Activated naive CD8-positive, alpha-beta T cell treated with anti-CD3 and anti-CD28 coated beads, Interleukin-2, amount 50 U/mL, for 24 hours (primary cell): ENCODE measurements around the gene GALC.

ENCODE experiments used
- ATAC-seq: fragments of 150-1000 bp; cut with Tn5 transposase; one replicate; pipeline ENCODE4 v1.10.0; 2021
- DNase-seq: peaks from one replicate; pipeline ENCODE4 v3.0.0; 2021
- H3K27ac Mint-ChIP-seq: one replicate; pipeline ENCODE4 v1.8.0; 2021; ENCODE audit warnings: mild to moderate bottlenecking, mixed read lengths
- H3K27me3 Mint-ChIP-seq: one replicate; pipeline ENCODE4 v1.8.0; 2021; ENCODE audit warnings: mixed read lengths
- H3K36me3 Mint-ChIP-seq: one replicate; pipeline ENCODE4 v1.8.0; 2021; ENCODE audit warnings: low read depth, mixed read lengths
- H3K4me1 Mint-ChIP-seq: one replicate; pipeline ENCODE4 v1.8.0; 2021; ENCODE audit warnings: mixed read lengths
- H3K4me3 Mint-ChIP-seq: one replicate; pipeline ENCODE4 v1.8.0; 2021; ENCODE audit warnings: mild to moderate bottlenecking, moderate library complexity, mixed read lengths
- H3K9me3 Mint-ChIP-seq: one replicate; pipeline ENCODE4 v1.8.0; 2021; ENCODE audit warnings: mixed read lengths

GALC gene

DNA sequence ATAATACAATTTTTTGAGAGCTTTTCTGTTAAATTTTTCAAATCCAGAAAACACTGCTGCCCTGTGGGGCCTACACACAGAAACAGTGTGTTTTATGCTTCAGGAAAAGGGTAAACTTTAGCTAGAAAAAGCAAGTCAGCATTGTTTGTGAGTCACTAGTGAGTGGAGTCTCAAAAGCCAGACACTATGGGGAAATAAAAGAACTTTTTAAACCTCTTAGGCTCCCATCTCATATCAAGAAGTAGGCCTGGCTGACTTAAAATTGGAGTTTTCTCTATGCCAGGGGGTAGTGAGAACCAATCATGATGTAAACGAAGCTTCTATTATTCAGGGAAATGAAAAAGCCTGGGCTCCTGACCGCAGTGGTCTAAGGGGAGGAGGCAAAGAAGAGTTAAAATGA is 24.6 kb upstream of the GALC start:
- no peak overlapping the region for H3K27ac Mint-ChIP-seq
- no peak for ATAC-seq
- H3K4me3 Mint-ChIP-seq: no peak overlapping the region
- peaks cover 36% of the 10 kb centered on the region for H3K36me3 Mint-ChIP-seq
- H3K27me3 Mint-ChIP-seq: no peaks in the 10 kb centered on the region
- no peak for DNase-seq
- peaks cover 9% of the 10 kb centered on the region for H3K9me3 Mint-ChIP-seq
- peaks cover 51% of the 10 kb centered on the region for H3K4me1 Mint-ChIP-seq

DNA sequence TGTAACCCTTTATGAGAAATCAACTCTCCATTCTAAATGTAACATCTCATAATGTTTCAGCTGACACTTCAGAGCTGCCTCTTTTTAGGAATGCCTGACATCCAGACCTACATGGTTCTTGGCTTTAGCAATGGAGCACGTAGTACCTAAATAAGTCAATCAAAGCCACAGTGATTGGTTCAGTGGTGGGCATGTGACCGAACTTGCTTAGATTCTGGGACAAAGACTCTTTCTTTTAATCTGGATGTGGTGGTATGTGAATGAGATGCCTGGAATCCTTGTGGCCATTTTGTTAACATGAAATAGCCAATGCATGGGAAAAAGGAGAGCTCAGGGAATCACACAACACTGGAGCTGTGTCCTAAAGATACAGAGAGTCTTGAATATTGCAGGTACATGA is 23.8 kb upstream of the GALC start:
- Mint-ChIP-seq H3K4me3 (no peak overlapping the region), H3K36me3 (peaks cover 42% of the 10 kb centered on the region), H3K4me1 (peaks cover 59% of the 10 kb centered on the region), H3K27ac (no peak overlapping the region), H3K9me3 (peaks cover 9% of the 10 kb centered on the region), H3K27me3 (no peaks in the 10 kb centered on the region)
- ATAC-seq (no peak), DNase-seq (no peak)

DNA sequence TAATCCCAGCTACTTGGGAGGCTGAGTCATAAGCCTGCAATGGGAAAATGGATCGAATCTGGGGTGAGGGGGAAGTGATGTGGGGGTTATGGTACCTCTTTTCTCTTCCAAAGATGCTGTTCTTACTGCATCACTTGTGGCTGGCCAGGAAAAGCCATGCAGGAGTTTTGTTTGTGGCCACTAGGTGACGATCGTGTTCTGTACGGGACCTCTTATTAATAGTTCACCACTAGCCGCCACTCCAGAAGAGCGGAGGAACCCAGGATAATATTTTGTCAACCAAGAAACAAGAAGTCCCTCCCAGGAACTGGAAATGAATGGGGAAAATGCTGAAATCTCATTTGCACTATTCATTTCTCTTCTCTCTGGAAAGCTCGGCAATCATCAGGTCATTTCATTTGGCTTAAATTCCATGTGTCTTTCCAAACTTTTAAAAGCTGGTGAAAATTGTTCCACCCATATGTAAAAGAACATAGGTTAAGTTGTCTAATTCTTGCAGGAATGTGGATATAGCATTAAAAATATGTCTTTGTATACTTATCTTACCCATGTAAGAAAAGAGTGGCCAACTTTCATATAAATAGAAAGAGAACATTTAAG is 20.9 kb upstream of the GALC start:
- Mint-ChIP-seq H3K4me3 (no peak overlapping the region), H3K27me3 (no peaks in the 10 kb centered on the region), H3K27ac (no peak overlapping the region), H3K36me3 (peaks cover 64% of the 10 kb centered on the region), H3K4me1 (peaks cover 73% of the 10 kb centered on the region), H3K9me3 (no peaks in the 10 kb centered on the region)
- DNase-seq (no peak), ATAC-seq (no peak)

DNA sequence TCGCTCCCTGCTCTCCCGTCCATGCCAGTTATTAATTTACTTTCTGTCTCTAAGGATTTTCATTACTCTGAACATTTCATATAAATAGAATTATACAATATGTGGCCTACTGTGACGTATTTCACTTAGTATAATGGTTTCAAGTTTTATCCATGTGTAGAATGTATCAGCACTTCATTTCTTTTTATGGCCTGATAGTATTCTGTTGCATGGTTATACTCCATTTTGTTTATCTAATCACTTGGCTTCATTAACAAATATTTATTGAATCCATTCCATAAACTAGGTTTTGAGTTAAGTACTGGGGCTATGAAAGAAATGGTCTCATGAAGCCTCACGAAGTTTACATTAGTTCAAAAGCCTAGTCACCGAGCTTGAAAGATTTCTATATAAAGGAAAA is 19.5 kb upstream of the GALC start:
- peak overlapping the region; percentile 34 for H3K27ac Mint-ChIP-seq
- H3K4me3 Mint-ChIP-seq: no peak overlapping the region
- no peak for ATAC-seq
- peaks cover 75% of the 10 kb centered on the region for H3K4me1 Mint-ChIP-seq
- H3K9me3 Mint-ChIP-seq: no peaks in the 10 kb centered on the region
- H3K27me3 Mint-ChIP-seq: no peaks in the 10 kb centered on the region
- peaks cover 61% of the 10 kb centered on the region for H3K36me3 Mint-ChIP-seq
- no peak for DNase-seq

DNA sequence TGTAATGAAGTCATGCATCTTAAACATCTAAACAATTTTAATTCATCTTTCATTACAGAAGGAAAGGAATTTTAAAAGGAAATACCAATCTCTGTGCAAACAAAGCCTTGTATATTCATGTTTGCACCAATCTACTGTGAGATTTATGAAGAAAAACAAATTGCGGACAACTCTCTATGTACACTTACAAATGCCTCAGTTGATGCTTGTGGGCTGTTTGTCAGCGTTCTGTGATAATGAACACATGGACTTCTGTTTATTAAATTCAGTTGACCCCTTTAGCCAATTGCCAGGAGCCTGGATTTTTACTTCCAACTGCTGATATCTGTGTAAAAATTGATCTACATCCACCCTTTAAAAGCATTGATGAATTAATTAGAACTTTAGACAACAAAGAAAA is 17.3 kb upstream of the GALC start:
- peaks cover 54% of the 10 kb centered on the region for H3K36me3 Mint-ChIP-seq

DNA sequence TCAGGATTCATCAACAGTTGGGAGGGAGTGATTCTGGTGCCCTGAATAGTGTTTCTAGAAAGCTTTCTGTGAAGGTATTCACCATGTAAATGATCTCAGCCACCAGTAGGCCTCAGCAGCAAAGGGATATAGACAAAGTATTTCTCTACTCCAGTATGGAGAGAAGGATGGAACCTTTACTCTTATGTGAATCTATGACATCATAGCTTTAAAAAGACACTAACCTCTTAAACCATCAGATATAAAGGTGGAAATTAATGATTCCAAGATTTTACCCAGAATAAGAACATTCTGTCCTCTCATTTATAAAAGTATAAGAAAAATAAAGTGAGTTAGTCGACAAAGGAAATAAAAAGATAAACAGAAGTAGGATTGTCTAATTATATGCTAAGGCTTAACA is 16.5 kb upstream of the GALC start:
- DNase-seq (no peak), ATAC-seq (no peak)
- Mint-ChIP-seq H3K4me1 (peaks cover 76% of the 10 kb centered on the region), H3K36me3 (peaks cover 54% of the 10 kb centered on the region), H3K27ac (peak overlapping the region; percentile 88), H3K4me3 (peak overlapping the region; percentile 93), H3K27me3 (no peaks in the 10 kb centered on the region), H3K9me3 (no peaks in the 10 kb centered on the region)

More for the DNA sequence above, 17.3 kb upstream of the GALC start:
- ATAC-seq (no peak), DNase-seq (no peak)
- no peaks in the 10 kb centered on the region for H3K9me3 Mint-ChIP-seq
- H3K4me3 Mint-ChIP-seq: no peak overlapping the region
- H3K4me1 Mint-ChIP-seq: peaks cover 75% of the 10 kb centered on the region
- H3K27ac Mint-ChIP-seq: peak overlapping the region; percentile 26
- H3K27me3 Mint-ChIP-seq: no peaks in the 10 kb centered on the region

DNA sequence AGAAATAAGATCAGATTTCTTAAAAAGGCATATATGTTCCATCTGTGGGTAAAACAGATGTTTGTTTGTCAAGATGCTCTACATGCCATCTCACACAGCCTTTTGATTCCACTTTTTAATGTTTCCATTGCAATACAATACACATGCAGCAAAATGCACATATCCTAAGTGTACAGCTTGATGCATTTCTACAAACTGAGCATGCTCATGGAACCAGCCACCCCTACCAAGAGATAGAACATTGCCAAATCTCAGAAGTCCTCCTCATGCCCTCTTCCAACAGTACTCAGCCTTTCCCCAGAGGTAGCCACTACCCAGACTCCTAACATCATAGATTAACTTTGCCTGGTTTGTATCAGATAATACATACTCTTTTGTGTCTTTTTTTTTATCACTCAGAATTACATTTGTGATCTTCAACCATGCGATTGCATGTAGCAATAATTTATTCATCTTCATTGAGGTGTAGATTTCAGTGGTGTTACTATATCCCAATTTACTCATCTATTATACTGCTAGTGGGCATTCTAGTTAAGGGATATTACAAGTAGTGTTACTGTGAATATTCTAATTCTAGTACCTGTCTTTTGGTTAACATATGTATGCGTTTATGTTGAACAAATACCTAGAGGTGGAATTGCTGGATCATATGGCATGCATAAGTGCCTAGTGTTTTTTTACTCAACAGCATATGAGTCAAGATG is 15.2 kb upstream of the GALC start:
- H3K27me3 Mint-ChIP-seq: no peaks in the 10 kb centered on the region

DNA sequence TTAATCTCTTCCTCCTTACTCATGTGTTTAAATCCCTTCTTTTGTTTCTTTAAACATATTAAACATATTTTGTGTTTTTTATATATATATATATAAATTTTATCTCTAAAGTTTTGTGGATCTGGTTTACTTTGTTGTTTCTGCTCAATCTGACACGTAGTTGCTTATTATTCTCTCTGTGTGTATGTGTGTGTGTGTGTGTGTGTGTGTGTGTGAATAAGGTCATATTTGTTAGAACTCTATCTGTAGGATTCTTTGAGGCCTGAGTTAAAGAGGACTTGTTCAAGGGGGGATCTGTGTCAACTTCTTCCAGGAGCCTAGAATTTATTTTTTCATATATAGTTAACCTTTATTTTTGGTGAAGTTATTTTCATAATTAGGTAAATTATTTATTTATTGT is 14.6 kb upstream of the GALC start:
- Mint-ChIP-seq H3K9me3 (no peaks in the 10 kb centered on the region), H3K4me1 (peaks cover 77% of the 10 kb centered on the region), H3K4me3 (peak overlapping the region; percentile 93), H3K27ac (peak overlapping the region; percentile 93), H3K36me3 (peaks cover 48% of the 10 kb centered on the region), H3K27me3 (no peaks in the 10 kb centered on the region)
- DNase-seq: no peak
- ATAC-seq: no peak

More for the DNA sequence above, 15.2 kb upstream of the GALC start:
- peaks cover 75% of the 10 kb centered on the region for H3K4me1 Mint-ChIP-seq
- H3K4me3 Mint-ChIP-seq: peak overlapping the region; percentile 93
- H3K27ac Mint-ChIP-seq: peak overlapping the region; percentile 88
- ATAC-seq (no peak), DNase-seq (no peak)
- peaks cover 48% of the 10 kb centered on the region for H3K36me3 Mint-ChIP-seq
- no peaks in the 10 kb centered on the region for H3K9me3 Mint-ChIP-seq

DNA sequence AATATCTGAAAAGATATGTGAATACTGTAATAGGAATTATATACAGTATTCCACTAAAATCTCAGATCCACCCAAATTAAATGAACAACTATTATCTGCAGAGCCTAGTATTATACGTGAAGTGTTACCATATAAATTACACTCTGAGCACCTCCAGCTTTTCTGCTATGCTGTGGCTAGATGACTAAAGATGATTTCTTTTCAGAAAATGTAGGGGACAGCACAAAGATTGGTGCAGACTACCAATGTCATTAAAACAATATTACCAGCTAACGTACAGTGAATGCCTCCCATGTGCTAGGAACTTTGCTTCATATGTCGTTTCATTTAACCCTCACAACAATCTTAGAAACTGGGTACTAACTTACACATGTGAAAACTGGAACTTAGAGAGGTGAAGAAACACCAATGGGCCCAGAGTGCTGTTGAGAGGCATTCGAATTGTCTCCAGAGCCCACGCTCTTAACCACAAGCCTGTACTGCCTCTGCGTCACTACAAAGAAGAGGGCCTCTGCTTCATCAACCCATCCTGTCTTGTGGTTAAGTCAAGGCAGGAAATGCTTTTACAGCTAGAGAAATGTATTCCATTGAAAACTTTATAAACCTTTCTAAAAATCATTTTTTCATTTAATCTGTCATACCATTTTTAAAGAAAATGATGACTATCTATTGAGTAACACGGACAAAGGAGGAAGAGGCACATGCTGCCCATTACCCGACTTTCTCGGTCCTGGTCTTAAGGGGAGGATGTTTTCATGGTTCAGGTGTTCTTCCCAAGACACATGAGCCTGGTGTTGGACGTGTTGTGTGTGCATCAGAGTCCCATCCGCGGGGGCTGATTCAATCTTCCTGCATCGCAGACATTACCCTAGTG is 13.2 kb upstream of the GALC start:
- H3K4me3 Mint-ChIP-seq: peak overlapping the region; percentile 93
- H3K9me3 Mint-ChIP-seq: no peaks in the 10 kb centered on the region
- ATAC-seq (peak; percentile 95), DNase-seq (peak; percentile 59)
- H3K27me3 Mint-ChIP-seq: no peaks in the 10 kb centered on the region
- H3K4me1 Mint-ChIP-seq: peaks cover 72% of the 10 kb centered on the region
- H3K27ac Mint-ChIP-seq: peak overlapping the region; percentile 93
- H3K36me3 Mint-ChIP-seq: peaks cover 39% of the 10 kb centered on the region

DNA sequence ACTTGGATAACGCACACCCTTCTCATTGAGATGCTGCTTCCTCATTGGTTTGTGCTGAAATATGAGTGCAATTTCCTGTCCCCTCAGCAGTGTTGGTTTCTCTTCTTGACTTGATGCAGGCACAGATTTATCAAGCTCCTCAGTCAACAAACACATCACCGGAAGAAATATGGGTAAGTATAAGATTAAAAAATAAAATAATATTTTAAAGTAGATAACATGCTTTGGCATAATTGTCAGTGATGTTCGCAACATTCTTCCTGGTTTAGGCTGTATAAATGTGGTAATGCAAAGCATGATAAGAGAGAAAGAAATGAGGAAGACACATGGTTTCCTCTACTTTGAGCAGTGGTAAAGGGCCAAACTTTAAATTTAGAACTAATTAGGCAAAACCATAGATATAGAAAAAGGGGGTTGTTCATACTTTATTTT is 12.1 kb upstream of the GALC start, which contains the start of gene GPR65:
Gene GPR65 (plus strand): TSS at position 86 of the 432 bp plus-strand sequence. CDS start 5,713 bp downstream, outside the sequence.
- H3K36me3 Mint-ChIP-seq: peaks cover 27% of the 10 kb centered on the region
- ATAC-seq: peak; percentile 51

DNA sequence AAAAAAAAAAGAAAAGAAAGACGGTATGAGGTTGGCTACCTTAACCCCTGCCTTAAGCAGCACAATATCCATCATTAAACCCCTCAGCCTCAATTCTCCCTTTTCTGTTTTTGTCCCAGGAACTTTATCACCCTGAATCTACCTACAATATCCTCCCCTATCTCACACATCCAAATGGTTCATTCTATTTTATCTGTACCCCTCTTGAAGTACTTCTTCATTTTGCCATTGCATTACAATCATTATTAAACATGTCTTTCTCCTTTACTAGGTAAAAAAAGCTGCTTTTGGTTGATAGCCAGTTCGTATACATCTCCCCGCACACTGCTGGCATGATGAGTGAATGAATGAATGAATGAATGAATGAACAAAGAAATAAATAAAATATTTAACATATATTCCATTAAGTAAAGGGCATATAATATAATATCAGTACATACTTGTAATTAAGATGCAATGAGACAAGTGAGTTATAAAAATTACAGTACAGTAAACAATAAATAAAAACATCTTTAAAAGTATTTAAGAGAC is 11.6 kb upstream of the GALC start:
- no peaks in the 10 kb centered on the region for H3K9me3 Mint-ChIP-seq
- peaks cover 24% of the 10 kb centered on the region for H3K36me3 Mint-ChIP-seq
- H3K27ac Mint-ChIP-seq: peak overlapping the region; percentile 84
- no peaks in the 10 kb centered on the region for H3K27me3 Mint-ChIP-seq
- H3K4me1 Mint-ChIP-seq: peaks cover 59% of the 10 kb centered on the region
- DNase-seq (no peak), ATAC-seq (no peak)
- peak overlapping the region; percentile 93 for H3K4me3 Mint-ChIP-seq

More for the DNA sequence above, 12.1 kb upstream of the GALC start, which contains the start of gene GPR65:
- peak within 1 kb of the TSS; percentile 93 for H3K27ac Mint-ChIP-seq
- H3K27me3 Mint-ChIP-seq: no peaks in the 10 kb centered on the region
- DNase-seq: no peak
- peaks cover 62% of the 10 kb centered on the region for H3K4me1 Mint-ChIP-seq
- H3K9me3 Mint-ChIP-seq: no peaks in the 10 kb centered on the region
- peak within 1 kb of the TSS; percentile 93 for H3K4me3 Mint-ChIP-seq

DNA sequence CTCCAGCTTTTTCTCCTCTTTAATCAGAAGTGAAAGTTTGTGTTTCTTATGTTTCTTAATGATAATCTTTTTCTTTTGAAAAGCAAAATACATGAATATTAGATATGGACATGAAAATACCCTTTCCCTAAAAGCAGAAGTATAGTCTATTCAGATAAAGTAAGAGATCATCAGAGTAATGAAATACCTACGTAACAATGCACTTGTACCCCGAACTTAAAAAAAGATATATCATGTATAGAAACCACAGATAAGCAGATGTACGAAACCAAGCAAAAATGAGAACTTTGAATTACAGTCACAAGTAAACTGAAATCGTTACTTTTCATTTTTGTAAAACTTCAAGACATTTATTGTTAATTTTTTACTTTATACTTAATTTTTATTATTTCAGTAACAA is 10.4 kb upstream of the GALC start:
- H3K4me1 Mint-ChIP-seq: peaks cover 49% of the 10 kb centered on the region
- DNase-seq (no peak), ATAC-seq (no peak)
- peak overlapping the region; percentile 61 for H3K27ac Mint-ChIP-seq
- H3K36me3 Mint-ChIP-seq: peaks cover 17% of the 10 kb centered on the region
- peak overlapping the region; percentile 31 for H3K4me3 Mint-ChIP-seq
- H3K9me3 Mint-ChIP-seq: no peaks in the 10 kb centered on the region
- no peaks in the 10 kb centered on the region for H3K27me3 Mint-ChIP-seq

DNA sequence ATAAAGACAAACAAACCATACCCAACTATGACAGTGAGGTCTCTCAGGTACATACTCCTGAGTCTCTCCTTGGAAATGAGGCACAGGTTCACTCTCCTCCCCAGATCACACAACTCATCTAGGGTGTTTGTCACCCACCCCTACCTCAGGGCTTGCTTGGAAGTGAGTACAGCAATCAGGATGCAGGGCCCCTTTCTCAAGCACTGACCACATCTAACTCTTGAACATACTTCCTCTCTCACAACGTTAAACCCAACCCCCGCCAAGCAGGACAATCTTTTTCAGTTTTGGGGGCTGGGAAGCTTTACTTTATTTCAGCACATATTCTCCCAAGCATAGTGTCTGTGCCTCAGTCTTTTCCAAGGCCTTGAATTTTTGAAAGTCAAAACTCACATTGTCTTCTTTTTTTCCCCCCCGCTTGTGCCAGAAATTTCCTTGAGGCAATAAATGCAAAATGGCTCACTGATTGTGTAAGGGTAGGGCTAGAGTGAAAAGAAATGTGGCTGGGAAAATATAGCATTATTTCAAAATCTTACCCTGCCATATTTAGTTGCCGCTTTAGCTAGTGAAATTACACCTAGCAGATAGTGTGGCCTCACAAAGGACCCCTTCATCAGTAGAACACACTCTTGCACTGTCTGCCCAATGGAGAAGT is 9.6 kb upstream of the GALC start:
- Mint-ChIP-seq H3K4me3 (no peak overlapping the region), H3K27me3 (no peaks in the 10 kb centered on the region), H3K27ac (peak overlapping the region; percentile 57), H3K4me1 (peaks cover 42% of the 10 kb centered on the region), H3K9me3 (no peaks in the 10 kb centered on the region), H3K36me3 (peaks cover 10% of the 10 kb centered on the region)
- DNase-seq: no peak
- no peak for ATAC-seq

DNA sequence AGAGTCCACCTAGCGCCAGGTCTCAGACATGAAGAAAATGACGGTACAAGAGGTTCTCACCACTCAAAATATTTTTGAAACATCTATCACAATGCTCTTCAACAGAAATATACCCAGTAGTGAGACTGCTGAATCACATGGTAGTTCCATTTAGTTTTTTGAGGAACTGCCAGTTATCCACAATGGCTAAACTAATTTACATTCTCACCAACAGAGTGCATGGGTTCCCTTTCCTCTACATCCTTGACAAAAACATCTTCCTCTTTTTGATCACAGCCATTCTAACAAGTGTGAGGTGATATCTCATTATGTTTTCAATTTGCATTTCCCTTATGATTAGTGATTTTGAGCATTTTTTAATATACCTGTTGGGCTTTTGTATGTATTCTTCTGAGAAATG is 6.3 kb upstream of the GALC start:
- H3K36me3 Mint-ChIP-seq: peaks cover 2% of the 10 kb centered on the region
- H3K9me3 Mint-ChIP-seq: no peaks in the 10 kb centered on the region
- H3K4me3 Mint-ChIP-seq: no peak overlapping the region
- no peak for DNase-seq
- H3K27ac Mint-ChIP-seq: no peak overlapping the region
- ATAC-seq: no peak
- H3K27me3 Mint-ChIP-seq: no peaks in the 10 kb centered on the region
- peaks cover 48% of the 10 kb centered on the region for H3K4me1 Mint-ChIP-seq
